GM19035 (cell line): ENCODE measurements around the gene HLA-F.
A peak's percentile ranks its signal among the peaks of the same experiment; 100 is the strongest.

ENCODE experiments used
- ATAC-seq: cut with Tn5 transposase; IDR thresholded peaks from one replicate; pipeline ENCODE4 v1.9.1; 2021; ENCODE audit not compliant: unreplicated experiment

The HLA-F gene

DNA sequence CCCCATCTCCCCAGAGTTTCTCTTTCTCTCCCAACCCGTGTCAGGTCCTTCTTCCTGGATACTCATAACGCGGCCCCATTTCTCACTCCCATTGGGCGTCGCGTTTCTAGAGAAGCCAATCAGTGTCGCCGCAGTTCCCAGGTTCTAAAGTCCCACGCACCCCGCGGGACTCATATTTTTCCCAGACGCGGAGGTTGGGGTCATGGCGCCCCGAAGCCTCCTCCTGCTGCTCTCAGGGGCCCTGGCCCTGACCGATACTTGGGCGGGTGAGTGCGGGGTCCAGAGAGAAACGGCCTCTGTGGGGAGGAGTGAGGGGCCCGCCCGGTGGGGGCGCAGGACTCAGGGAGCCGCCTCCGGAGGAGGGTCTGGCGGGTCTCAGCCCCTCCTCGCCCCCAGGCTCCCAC lies at the start of gene HLA-F:
HLA-F (plus strand) TSS at position 173 of the 404 bp plus-strand sequence; CDS start at position 203, 30 bp downstream.
- ATAC-seq: peak; percentile 80

GRCh38 chr6:29674008-29674407 lies 49.2 kb upstream of the HLA-F start:
- ATAC-seq: no peak

GRCh38 chr6:29675561-29675960 lies 47.7 kb upstream of the HLA-F start:
- ATAC-seq: no peak

- no peak for ATAC-seq
Observed at GRCh38 chr6:29676981-29677601, 46.1 kb upstream of the HLA-F start.

- ATAC-seq: no peak
Observed at GRCh38 chr6:29678114-29678513, 45.1 kb upstream of the HLA-F start.

GRCh38 chr6:29679962-29680361 lies 43.3 kb upstream of the HLA-F start:
- ATAC-seq: no peak

- no peak for ATAC-seq
Observed at GRCh38 chr6:29680416-29680815, 42.8 kb upstream of the HLA-F start.

- ATAC-seq: no peak
Observed at GRCh38 chr6:29680904-29681303, 42.3 kb upstream of the HLA-F start, which contains the start of gene ZFP57. ZFP57 (minus strand) TSS chr6:29681152; CDS start chr6:29677003, 4,149 bp downstream.

DNA sequence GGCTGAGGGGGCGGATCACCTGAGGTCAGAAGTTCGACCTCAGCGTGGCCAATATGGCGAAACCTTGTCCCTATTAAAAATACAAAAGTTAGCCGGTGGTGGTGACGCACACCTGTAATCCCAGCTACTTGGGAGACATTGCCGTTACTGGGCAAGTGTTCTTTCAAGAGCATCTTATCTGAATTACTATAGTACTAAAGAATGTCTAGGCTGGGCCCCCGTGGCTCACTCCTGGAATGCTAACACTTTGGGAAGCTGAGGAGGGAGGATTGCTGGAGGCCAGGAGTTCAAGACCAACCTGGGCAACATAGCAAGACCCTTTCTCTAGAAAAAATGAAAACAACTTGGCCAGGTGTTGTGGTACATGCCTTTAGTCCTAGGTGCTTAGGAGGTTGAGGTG lies 41.4 kb upstream of the HLA-F start:
- ATAC-seq: no peak

DNA sequence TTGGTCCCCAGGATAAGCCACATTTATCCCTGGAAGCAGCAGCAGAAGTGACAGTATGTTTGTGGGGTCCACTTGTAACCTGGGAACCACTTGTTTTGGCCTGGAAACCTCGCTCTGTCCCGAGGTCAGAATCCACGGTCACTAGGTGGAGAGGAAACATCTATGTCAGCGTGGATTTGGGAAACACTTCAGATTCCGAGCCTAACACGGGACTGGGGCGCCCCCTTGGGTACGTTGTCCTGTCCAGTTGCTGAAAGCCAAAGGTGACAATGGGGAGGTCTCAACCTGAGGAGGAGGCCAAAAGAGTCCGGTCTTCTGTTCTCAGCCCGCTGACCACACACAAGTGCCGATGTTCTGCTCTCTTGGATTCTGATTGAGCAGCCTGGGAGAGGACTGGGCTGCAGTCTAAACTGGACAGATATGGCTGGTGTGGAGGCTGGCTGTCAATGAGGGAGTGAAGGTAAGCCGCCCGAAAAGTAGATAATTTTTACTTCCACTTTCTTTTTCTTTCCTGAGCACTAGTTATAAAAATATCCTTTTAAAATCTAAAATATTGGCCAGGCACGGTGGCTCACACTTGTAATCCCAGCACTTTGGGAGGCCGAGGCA lies 37.4 kb upstream of the HLA-F start:
- ATAC-seq: no peak

DNA sequence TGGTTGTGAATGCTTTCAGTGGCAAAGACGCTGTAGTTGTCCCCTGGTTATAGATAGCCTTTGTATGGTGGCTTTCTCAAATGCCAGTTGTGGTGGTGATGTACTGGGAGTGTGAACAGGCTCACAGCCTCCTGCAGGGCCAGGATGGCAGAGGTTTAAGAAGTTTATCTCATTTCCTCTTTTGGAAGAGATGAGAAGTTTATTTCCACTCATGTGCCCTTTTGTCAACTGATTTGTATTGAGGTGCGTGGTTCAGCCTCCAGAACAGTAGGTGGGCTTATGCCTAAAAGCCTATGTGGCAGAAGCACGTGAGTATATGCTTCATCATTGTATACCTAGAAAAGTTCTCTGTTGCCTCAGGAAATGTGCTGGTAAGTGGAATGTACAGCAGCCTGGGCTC lies 28.6 kb upstream of the HLA-F start:
- no peak for ATAC-seq

GRCh38 chr6:29696147-29697125 lies 26.8 kb upstream of the HLA-F start:
- ATAC-seq: no peak

- no peak for ATAC-seq
Observed at GRCh38 chr6:29702519-29703103, 20.6 kb upstream of the HLA-F start.

- no peak for ATAC-seq
Observed at GRCh38 chr6:29705389-29706231, 17.6 kb upstream of the HLA-F start.

DNA sequence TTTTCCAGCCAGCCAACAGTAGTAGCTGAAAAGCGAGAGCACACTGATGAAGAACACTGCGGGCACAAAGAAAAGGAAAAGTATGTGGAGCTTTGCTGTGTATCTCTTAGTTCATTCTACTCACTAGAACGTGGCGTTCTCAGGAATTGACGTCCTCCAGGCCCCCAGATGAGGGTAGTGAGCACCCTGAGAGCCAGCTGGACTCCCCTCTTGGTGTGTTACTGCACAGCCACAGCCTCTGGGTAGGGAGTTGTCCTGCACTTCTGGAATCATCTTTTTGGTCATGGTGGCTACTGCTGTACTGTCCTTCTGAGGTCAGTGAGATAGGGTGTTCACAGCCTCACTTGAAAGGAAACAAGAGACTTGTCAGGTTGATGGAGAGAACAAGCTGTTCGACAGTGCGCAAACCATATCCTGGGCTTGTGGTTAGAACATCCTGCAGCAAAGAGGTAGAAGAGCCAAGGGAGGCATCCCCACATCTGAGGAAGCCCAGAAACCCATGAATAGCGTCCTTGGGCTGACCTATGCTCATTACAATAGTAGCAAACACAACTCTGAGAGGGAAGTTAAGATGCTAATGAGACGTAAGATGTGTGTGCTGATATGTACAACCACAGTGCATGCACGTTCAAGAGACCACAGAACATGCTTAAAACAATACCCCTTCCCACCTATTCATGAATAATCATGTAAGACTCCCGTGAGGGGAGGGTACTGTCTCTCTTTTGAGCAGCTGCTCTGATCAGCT lies 14.6 kb upstream of the HLA-F start:
- ATAC-seq: no peak

- ATAC-seq: no peak
Observed at GRCh38 chr6:29709188-29709587, 14.0 kb upstream of the HLA-F start.

GRCh38 chr6:29710281-29710941 lies 12.8 kb upstream of the HLA-F start:
- ATAC-seq: no peak

- ATAC-seq: no peak
Observed at GRCh38 chr6:29720863-29721262, 2.4 kb upstream of the HLA-F start.
